GM21423 (cell line): ENCODE measurements around the gene FBLN1.
"Not testable (repeated sequence)": the region's sequence is repeated elsewhere in the genome, so short reads cannot be mapped to it uniquely, and the experiment has no call there.

Experiments used
- ATAC-seq: cut with Tn5 transposase; IDR thresholded peaks from one replicate; pipeline ENCODE4 v1.9.1; 2021; ENCODE audit warnings: mild to moderate bottlenecking, moderate library complexity; ENCODE audit not compliant: unreplicated experiment

Gene FBLN1

GRCh38 chr22:45525480-45525879, 22.8 kb downstream of the FBLN1 start:
- no peak for ATAC-seq

GRCh38 chr22:45526281-45526680, 23.6 kb downstream of the FBLN1 start:
- ATAC-seq, result no peak

GRCh38 chr22:45526768-45527360, 24.2 kb downstream of the FBLN1 start:
- ATAC-seq, result no peak

- ATAC-seq, result no peak
These were observed 24.8 kb downstream of the FBLN1 start for GRCh38 chr22:45527456-45527855.

- ATAC-seq, result no peak
These were observed 25.4 kb downstream of the FBLN1 start for GRCh38 chr22:45528046-45528445.

- ATAC-seq, result no peak
These were observed 26.4 kb downstream of the FBLN1 start for GRCh38 chr22:45529105-45529504.

GRCh38 chr22:45529971-45530575, 27.4 kb downstream of the FBLN1 start:
- ATAC-seq, result no peak

- no peak for ATAC-seq
These were observed 29.0 kb downstream of the FBLN1 start for GRCh38 chr22:45531441-45532234.

GRCh38 chr22:45532235-45532631, 29.6 kb downstream of the FBLN1 start:
- no peak for ATAC-seq

- no peak for ATAC-seq
These were observed 31.0 kb downstream of the FBLN1 start for GRCh38 chr22:45533703-45534102.

- ATAC-seq, result no peak
These were observed 31.9 kb downstream of the FBLN1 start for GRCh38 chr22:45534339-45535192.

GRCh38 chr22:45535290-45535689, 32.6 kb downstream of the FBLN1 start:
- no peak for ATAC-seq

GRCh38 chr22:45535835-45536234, 33.2 kb downstream of the FBLN1 start:
- ATAC-seq, result not testable (repeated sequence)

GRCh38 chr22:45537734-45538181, 35.1 kb downstream of the FBLN1 start:
- ATAC-seq, result no peak

GRCh38 chr22:45538281-45538680, 35.6 kb downstream of the FBLN1 start:
- no peak for ATAC-seq

- ATAC-seq, result no peak
These were observed 37.4 kb downstream of the FBLN1 start for GRCh38 chr22:45540122-45540521.

GRCh38 chr22:45541382-45541979, 38.8 kb downstream of the FBLN1 start:
- ATAC-seq, result no peak

GRCh38 chr22:45542001-45542520, 39.4 kb downstream of the FBLN1 start:
- ATAC-seq, result no peak

GRCh38 chr22:45542736-45543135, 40.1 kb downstream of the FBLN1 start:
- ATAC-seq, result not testable (repeated sequence)

- no peak for ATAC-seq
These were observed 40.6 kb downstream of the FBLN1 start for GRCh38 chr22:45543243-45543642.
